WI38 (cell line): ENCODE results near the gene BICDL2.
"Not testable (repeated sequence)": the region's sequence is repeated elsewhere in the genome, so short reads cannot be mapped to it uniquely, and the experiment has no call there.

Experiments
- H3K4me3 ChIP-seq: 2 replicates; pipeline ENCODE4 v1.5.1; 2011; ENCODE audit warnings: low read depth, mild to moderate bottlenecking, control low read depth, low read length
- TF ChIP-seq, protein P1 (sequence below): IDR thresholded peaks from 2 replicates; pipeline ENCODE4 v1.5.1; 2012; ENCODE audit warnings: low read depth, mild to moderate bottlenecking, control low read depth, low read length

Gene BICDL2

DNA sequence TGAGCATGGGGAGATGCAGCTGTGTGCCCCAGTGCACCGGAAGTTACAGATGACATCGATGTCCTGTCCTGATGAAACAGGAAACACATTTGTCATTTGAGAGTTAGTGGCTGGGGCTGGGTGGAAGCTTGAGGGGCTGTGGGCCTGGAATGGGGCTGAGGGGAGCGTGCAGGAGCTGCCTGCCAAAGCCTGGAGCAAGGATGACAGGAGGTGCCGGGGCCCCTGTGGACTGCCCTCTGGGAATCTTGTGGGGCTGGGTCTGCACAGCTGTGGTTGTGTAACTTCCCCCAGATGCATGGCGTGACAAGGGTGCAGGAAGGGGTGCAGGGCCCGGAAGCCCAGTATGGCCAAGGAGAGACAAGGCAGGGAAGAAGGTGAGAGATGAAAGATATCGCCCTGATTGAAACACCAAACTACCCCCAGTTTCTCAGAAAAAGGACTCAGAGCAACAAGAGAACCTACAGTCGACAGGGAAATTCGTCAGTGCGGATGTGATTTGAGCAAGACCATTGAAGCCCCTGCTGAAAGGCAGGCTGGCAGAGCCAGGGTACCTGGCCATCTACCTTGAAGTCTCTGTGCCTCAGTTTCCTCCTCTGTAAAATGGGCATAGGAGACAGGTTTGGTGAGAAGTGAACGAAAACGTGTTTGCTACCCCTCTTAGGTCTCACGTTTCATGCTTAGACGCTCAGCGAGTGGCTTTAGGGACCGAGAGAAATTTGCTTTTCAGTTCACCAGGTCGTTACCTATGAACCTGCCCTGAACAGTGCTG, 18.4 kb upstream of the BICDL2 start:
- TF ChIP-seq, protein P1, sequence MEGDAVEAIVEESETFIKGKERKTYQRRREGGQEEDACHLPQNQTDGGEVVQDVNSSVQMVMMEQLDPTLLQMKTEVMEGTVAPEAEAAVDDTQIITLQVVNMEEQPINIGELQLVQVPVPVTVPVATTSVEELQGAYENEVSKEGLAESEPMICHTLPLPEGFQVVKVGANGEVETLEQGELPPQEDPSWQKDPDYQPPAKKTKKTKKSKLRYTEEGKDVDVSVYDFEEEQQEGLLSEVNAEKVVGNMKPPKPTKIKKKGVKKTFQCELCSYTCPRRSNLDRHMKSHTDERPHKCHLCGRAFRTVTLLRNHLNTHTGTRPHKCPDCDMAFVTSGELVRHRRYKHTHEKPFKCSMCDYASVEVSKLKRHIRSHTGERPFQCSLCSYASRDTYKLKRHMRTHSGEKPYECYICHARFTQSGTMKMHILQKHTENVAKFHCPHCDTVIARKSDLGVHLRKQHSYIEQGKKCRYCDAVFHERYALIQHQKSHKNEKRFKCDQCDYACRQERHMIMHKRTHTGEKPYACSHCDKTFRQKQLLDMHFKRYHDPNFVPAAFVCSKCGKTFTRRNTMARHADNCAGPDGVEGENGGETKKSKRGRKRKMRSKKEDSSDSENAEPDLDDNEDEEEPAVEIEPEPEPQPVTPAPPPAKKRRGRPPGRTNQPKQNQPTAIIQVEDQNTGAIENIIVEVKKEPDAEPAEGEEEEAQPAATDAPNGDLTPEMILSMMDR, result no peak
- no peak overlapping the region for H3K4me3 ChIP-seq

DNA sequence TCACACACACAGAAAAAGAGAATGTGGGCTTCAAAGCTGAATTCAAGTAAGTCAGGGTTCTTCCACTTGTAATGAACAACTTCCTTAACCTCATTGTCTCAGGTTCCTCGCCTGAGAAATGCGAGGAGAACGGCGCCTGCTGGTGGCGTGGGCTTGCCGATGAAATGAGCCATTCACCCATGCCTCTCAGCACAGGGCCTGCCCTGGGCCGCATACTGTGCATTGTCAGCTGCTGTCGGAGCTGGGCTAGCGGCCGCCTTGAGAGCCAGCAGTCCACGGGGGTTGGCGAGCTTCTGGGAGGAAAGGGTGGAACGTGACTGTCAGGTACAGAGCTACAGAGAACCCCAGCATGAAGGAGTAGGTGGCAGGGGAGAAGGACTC, 16.6 kb upstream of the BICDL2 start:
- H3K4me3 ChIP-seq, result not testable (repeated sequence)

DNA sequence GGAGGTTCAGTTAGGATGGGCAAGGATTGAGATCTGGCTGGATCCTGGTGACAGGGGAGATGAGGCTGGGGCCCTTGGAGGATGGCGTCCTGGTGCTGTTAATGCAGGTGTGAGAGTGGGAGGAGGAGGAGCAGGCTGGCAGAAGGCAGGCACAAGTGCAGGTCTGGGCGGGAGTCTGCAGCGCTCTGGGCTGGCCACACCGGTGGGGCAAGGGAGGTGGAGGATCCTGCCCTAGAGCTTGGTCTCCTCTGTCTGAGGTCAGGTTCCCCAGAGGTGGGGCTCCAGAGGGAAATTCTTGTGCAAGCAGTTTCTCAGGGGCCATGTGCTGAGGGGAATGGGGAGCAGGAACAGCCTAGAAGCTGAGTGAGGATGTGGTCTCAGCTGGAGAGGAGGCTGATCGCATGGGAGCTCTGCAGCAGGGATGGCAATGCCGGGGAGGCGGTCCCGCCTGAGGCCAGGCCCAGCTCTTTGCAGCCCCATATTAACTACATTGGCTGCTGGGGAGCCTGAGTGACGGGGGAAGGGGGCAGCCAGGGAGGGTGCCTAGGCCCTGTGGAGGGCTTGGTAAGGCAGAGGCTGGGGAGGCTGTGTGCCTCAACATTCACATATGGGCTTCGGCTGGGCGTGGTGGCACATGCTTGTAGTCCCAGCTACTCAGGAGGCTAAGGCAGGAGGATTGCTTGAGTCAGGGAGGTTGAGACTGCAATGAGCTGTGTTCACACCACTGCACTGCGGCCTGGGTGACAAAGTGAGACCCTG, 16.0 kb upstream of the BICDL2 start:
- H3K4me3 ChIP-seq, result not testable (repeated sequence)

DNA sequence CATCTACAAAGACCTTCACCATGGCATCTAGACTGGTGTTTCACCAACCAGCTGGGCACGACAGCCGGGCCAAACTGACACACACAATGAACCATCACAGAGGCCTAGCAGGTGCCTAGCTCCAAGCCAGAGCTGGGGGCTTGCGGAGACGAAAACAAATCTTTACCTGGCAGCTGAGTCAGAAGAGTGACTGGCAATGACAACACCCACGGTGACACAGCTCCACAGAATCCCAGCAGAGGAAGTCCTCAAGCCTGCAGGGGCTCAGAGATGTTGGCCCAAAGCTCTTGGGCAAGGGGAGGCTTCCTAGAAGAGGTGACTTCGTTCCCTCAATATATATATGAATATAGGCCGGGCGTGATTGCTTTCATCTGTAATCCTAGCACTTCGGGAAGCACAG, 14.8 kb upstream of the BICDL2 start:
- TF ChIP-seq, protein P1, result no peak
- no peak overlapping the region for H3K4me3 ChIP-seq

DNA sequence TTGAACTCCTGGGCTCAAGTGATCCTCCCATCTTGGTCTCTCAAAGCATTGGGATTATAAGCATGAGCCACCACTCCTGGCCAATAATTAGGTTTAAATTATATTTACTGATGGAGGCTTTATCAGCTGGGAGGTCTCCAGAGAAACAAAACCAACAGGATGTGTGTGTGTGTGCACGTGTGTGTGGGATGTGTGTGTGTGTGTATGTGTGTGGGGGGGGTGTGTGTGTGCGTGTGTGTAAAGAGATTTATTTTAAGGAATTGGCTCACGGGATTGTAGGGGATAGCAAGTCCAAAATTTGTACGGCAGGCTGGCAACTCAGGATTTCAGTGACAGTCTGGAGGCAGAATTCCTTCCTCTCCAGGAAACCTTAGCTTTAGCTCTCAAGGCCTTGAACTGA, 14.3 kb upstream of the BICDL2 start:
- no peak overlapping the region for H3K4me3 ChIP-seq
- TF ChIP-seq, protein P1, result no peak

DNA sequence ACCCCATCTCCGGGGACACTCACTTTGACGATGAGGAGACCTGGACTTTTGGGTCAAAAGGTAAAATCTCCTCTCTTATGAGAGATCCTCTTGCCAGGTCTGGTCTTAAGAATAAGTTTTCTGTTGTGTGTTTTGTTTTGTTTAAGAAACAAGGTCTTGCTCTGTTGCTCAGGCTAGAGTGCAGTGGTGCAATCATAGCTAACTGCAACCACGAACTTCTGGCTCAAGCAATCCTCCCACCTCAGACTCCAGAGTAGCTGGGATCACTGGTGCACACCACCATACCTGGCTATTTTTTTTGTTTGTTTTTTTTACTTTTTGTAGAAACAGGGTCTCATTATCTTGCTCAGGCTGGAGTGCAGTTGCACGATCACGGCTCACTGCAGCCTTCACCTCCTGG, 13.7 kb upstream of the BICDL2 start:
- TF ChIP-seq, protein P1, result no peak
- no peak overlapping the region for H3K4me3 ChIP-seq

DNA sequence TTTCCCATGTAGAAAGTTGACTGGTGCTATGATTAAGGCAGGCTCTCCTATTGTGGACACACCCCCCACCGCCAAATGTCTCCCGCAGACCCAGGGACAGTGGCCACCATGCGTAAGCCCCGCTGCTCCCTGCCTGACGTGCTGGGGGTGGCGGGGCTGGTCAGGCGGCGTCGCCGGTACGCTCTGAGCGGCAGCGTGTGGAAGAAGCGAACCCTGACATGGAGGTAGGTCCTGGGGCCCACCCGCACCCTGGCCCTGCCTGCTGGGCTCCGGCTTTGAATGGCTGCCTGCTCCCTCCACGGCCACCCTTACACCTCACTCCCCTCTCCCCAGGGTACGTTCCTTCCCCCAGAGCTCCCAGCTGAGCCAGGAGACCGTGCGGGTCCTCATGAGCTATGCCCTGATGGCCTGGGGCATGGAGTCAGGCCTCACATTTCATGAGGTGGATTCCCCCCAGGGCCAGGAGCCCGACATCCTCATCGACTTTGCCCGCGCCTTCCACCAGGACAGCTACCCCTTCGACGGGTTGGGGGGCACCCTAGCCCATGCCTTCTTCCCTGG, 13.3 kb upstream of the BICDL2 start:
- TF ChIP-seq, protein P1, result no peak
- no peak overlapping the region for H3K4me3 ChIP-seq

DNA sequence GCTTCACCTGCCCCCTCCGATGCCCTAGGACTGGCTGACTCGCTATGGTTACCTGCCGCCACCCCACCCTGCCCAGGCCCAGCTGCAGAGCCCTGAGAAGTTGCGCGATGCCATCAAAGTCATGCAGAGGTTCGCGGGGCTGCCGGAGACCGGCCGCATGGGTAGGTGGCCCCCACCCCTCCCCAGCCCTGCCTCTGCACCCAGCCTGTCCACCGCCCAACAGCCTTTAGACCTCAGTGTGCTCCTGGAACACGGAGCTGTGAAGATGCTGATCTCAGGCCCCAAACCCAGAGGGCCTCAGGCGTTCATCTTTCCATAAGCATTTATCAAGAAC, 10.6 kb upstream of the BICDL2 start:
- TF ChIP-seq, protein P1, result no peak
- H3K4me3 ChIP-seq, result no peak overlapping the region
